Measurements from ENCODE around the gene PPHLN1.
"Not testable (repeated sequence)": the region's sequence is repeated elsewhere in the genome, so short reads cannot be mapped to it uniquely, and the experiment has no call there.

PPHLN1 gene

GRCh38 chr12:42322567-42322966, 3.4 kb upstream of the PPHLN1 start:
- no peaks in the 10 kb centered on the region for H3K27me3 ChIP-seq (ENCODE audit: control insufficient read depth, insufficient read depth, low read length)
- H3K4me1 ChIP-seq (ENCODE audit: control insufficient read depth, insufficient read depth, low read length), result peaks cover 13% of the 10 kb centered on the region

DNA sequence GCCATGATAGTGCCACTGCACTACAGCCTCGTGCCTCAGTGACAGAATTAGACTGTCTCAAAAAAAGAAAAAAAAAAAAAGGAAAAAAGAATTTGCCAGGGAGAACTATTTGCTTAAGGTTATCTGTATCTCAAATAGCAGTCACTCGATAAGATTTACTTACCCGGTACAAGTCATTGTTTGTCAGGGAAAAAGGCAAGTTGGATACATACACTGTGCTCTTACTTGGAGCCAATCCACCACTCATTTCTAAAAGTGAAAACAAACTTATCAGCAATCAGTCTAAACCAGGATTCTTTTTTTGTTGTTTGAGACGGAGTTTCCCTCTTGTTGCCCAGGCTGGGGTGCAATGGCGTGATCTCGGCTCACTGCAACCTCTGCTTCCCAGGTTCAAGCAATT, 2.1 kb upstream of the PPHLN1 start:
- no peak overlapping the region for H3K9ac ChIP-seq (ENCODE audit: low read depth, low read length)
- peaks cover 14% of the 10 kb centered on the region for H3K4me1 ChIP-seq (ENCODE audit: control insufficient read depth, insufficient read depth, low read length)
- peaks cover 21% of the 10 kb centered on the region for H3K36me3 ChIP-seq (ENCODE audit: control insufficient read depth, insufficient read depth, low read length)
- no peaks in the 10 kb centered on the region for H3K9me3 ChIP-seq (ENCODE audit: control insufficient read depth, insufficient read depth, low read length)
- no peak overlapping the region for H3K27ac ChIP-seq (ENCODE audit: low read depth, low read length)
- no peak overlapping the region for H3K4me3 ChIP-seq (ENCODE audit: low read depth, low read length)
- no peaks in the 10 kb centered on the region for H3K27me3 ChIP-seq (ENCODE audit: control insufficient read depth, insufficient read depth, low read length)

More at GRCh38 chr12:42322567-42322966, 3.4 kb upstream of the PPHLN1 start:
- Histone ChIP-seq H3K4me3 (ENCODE audit: low read depth, low read length) (no peak overlapping the region), H3K9ac (ENCODE audit: low read depth, low read length) (no peak overlapping the region), H3K9me3 (ENCODE audit: control insufficient read depth, insufficient read depth, low read length) (no peaks in the 10 kb centered on the region), H3K27ac (ENCODE audit: low read depth, low read length) (no peak overlapping the region), H3K36me3 (ENCODE audit: control insufficient read depth, insufficient read depth, low read length) (peaks cover 23% of the 10 kb centered on the region)

GRCh38 chr12:42325326-42325652, 678 bp upstream of the PPHLN1 start:
- H3K9ac ChIP-seq (ENCODE audit: low read depth, low read length), result peak overlapping the region; percentile 74
- no peaks in the 10 kb centered on the region for H3K27me3 ChIP-seq (ENCODE audit: control insufficient read depth, insufficient read depth, low read length)
- H3K4me3 ChIP-seq (ENCODE audit: low read depth, low read length), result peak overlapping the region; percentile 90
- H3K4me1 ChIP-seq (ENCODE audit: control insufficient read depth, insufficient read depth, low read length), result peaks cover 14% of the 10 kb centered on the region
- peaks cover 21% of the 10 kb centered on the region for H3K36me3 ChIP-seq (ENCODE audit: control insufficient read depth, insufficient read depth, low read length)
- H3K27ac ChIP-seq (ENCODE audit: low read depth, low read length), result peak overlapping the region; percentile 96
- no peaks in the 10 kb centered on the region for H3K9me3 ChIP-seq (ENCODE audit: control insufficient read depth, insufficient read depth, low read length)

GRCh38 chr12:42326541-42327226, 717 bp downstream of the PPHLN1 start:
- Histone ChIP-seq H3K27me3 (ENCODE audit: control insufficient read depth, insufficient read depth, low read length) (no peaks in the 10 kb centered on the region), H3K36me3 (ENCODE audit: control insufficient read depth, insufficient read depth, low read length) (peaks cover 15% of the 10 kb centered on the region), H3K4me3 (ENCODE audit: low read depth, low read length) (peak overlapping the region; percentile 90), H3K4me1 (ENCODE audit: control insufficient read depth, insufficient read depth, low read length) (peaks cover 22% of the 10 kb centered on the region), H3K27ac (ENCODE audit: low read depth, low read length) (peak overlapping the region; percentile 96), H3K9ac (ENCODE audit: low read depth, low read length) (peak overlapping the region; percentile 74), H3K9me3 (ENCODE audit: control insufficient read depth, insufficient read depth, low read length) (no peaks in the 10 kb centered on the region)

GRCh38 chr12:42327227-42327590, 1.2 kb downstream of the PPHLN1 start:
- Histone ChIP-seq H3K27ac (ENCODE audit: low read depth, low read length) (no peak overlapping the region), H3K36me3 (ENCODE audit: control insufficient read depth, insufficient read depth, low read length) (peaks cover 11% of the 10 kb centered on the region), H3K9me3 (ENCODE audit: control insufficient read depth, insufficient read depth, low read length) (no peaks in the 10 kb centered on the region), H3K27me3 (ENCODE audit: control insufficient read depth, insufficient read depth, low read length) (no peaks in the 10 kb centered on the region), H3K4me1 (ENCODE audit: control insufficient read depth, insufficient read depth, low read length) (peaks cover 23% of the 10 kb centered on the region), H3K9ac (ENCODE audit: low read depth, low read length) (0 out of 2 replicates have a peak overlapping the region, but pooled peaks have one; percentile 74), H3K4me3 (ENCODE audit: low read depth, low read length) (peak overlapping the region; percentile 90)

GRCh38 chr12:42330097-42330496, 4.1 kb downstream of the PPHLN1 start:
- not testable (repeated sequence) for H3K9ac ChIP-seq (ENCODE audit: low read depth, low read length); H3K4me3 ChIP-seq (ENCODE audit: low read depth, low read length); H3K27ac ChIP-seq (ENCODE audit: low read depth, low read length); H3K9me3 ChIP-seq (ENCODE audit: control insufficient read depth, insufficient read depth, low read length); H3K36me3 ChIP-seq (ENCODE audit: control insufficient read depth, insufficient read depth, low read length); H3K27me3 ChIP-seq (ENCODE audit: control insufficient read depth, insufficient read depth, low read length)
- peaks cover 25% of the 10 kb centered on the region for H3K4me1 ChIP-seq (ENCODE audit: control insufficient read depth, insufficient read depth, low read length)

DNA sequence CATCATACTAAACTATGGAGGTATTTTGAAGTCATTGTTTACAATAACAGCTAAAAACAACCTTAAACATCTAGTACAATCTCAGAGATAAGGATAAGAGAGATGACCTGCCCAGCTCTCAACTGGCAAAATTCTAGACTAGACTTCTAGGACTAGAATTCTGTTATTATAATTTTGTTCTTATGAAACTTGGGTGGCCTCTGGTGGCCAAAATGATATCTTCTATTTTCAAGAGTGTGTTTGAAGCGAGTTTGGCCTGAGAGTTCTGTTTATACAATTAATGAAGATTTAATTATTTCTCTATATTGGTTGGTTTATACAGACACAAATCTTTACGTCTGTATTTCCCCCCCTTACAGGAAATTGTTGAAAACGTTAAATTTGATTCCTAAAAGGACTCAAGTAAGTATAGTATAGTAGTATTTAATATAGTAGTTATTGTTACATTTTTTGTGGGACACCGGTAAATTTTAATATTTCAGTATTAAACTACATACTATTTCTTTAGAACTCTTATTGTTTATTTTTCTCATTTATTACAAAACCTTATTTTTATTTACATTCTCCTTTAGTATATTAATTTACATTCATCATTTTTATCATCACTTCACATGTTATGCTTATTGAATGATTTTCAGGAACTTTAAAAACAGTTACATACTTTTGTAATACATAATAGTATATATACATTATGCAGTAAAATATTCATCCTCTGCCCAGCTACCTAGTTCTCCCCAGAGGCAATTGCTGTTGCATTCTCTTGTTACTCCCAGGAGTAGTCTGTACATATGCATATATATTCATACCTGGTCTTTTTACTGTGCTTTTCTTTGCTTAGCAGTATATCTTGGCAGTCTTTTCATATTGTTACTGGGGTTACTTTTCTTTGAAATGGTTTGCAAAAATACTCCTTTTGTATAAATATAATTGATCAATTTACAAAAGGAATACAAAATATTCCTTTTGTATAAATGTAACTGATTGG, 6.6 kb downstream of the PPHLN1 start:
- no peaks in the 10 kb centered on the region for H3K27me3 ChIP-seq (ENCODE audit: control insufficient read depth, insufficient read depth, low read length)

DNA sequence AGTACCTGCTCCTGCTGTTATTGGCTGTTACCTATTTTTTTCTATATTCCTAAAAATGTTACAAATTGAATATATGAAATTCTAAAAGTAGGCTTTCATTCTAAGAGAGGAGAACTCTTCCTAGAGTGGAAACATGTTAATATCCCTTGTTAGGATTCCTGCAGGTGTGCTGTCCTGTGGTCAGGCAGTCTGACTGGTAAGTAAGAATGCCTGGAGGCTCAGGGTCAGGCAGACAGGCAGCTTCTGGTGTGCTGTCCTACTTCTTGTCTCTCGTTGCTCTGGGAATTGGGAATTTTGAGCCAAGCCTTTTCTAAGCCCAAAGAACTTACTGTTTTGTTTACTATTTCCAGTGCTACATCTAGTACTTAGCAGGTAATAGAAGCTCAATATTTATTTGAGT, 10.3 kb downstream of the PPHLN1 start:
- H3K27ac ChIP-seq (ENCODE audit: low read depth, low read length), result no peak overlapping the region
- no peak overlapping the region for H3K9ac ChIP-seq (ENCODE audit: low read depth, low read length)
- peaks cover 30% of the 10 kb centered on the region for H3K36me3 ChIP-seq (ENCODE audit: control insufficient read depth, insufficient read depth, low read length)
- H3K9me3 ChIP-seq (ENCODE audit: control insufficient read depth, insufficient read depth, low read length), result no peaks in the 10 kb centered on the region
- peaks cover 15% of the 10 kb centered on the region for H3K4me1 ChIP-seq (ENCODE audit: control insufficient read depth, insufficient read depth, low read length)
- no peak overlapping the region for H3K4me3 ChIP-seq (ENCODE audit: low read depth, low read length)
- no peaks in the 10 kb centered on the region for H3K27me3 ChIP-seq (ENCODE audit: control insufficient read depth, insufficient read depth, low read length)

More for the DNA sequence above, 6.6 kb downstream of the PPHLN1 start:
- no peak overlapping the region for H3K4me3 ChIP-seq (ENCODE audit: low read depth, low read length)
- no peak overlapping the region for H3K9ac ChIP-seq (ENCODE audit: low read depth, low read length)
- H3K36me3 ChIP-seq (ENCODE audit: control insufficient read depth, insufficient read depth, low read length), result peaks cover 16% of the 10 kb centered on the region
- H3K27ac ChIP-seq (ENCODE audit: low read depth, low read length), result no peak overlapping the region
- H3K4me1 ChIP-seq (ENCODE audit: control insufficient read depth, insufficient read depth, low read length), result peaks cover 20% of the 10 kb centered on the region
- no peaks in the 10 kb centered on the region for H3K9me3 ChIP-seq (ENCODE audit: control insufficient read depth, insufficient read depth, low read length)

DNA sequence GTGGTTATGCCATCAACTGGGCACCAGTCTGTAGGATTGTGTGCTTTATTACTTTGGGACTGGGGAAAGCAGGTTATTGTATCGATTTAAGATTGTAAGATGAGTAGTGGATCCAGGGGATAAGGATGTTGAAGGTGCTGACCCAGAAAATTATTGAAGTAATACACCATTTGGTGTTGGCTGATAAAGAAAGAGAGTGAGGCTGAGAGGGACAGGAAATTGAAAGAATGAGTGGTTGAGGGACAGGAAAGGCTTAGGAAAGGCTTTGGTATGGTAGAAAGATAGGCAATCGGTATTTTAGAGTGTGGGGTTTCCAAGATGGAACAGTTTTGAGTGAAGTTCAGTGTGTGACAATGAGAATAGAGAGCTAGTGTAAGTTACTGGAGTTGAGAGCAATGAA, 12.3 kb downstream of the PPHLN1 start:
- Histone ChIP-seq H3K4me1 (ENCODE audit: control insufficient read depth, insufficient read depth, low read length) (peaks cover 10% of the 10 kb centered on the region), H3K27me3 (ENCODE audit: control insufficient read depth, insufficient read depth, low read length) (no peaks in the 10 kb centered on the region), H3K9ac (ENCODE audit: low read depth, low read length) (no peak overlapping the region), H3K36me3 (ENCODE audit: control insufficient read depth, insufficient read depth, low read length) (peaks cover 30% of the 10 kb centered on the region), H3K27ac (ENCODE audit: low read depth, low read length) (no peak overlapping the region), H3K4me3 (ENCODE audit: low read depth, low read length) (no peak overlapping the region), H3K9me3 (ENCODE audit: control insufficient read depth, insufficient read depth, low read length) (no peaks in the 10 kb centered on the region)

DNA sequence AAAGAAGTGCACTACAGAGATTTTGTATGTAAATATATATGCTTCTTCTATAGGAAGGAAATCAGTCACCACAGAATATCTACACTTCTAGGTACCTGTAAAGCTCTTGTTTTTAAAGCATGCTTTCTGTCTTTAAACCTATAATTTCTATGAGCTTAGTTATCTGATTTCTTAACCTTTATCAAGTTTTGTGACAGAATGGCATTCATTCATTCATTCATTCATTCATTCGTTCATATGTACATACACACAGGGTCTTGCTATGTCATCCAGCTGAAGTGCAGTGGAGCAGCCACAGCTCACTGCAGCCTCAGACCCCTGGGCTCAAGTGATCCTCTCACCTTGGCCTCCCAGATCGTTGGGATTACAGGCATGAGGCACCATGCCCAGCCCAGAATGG, 16.1 kb downstream of the PPHLN1 start:
- H3K9ac ChIP-seq (ENCODE audit: low read depth, low read length), result no peak overlapping the region
- no peaks in the 10 kb centered on the region for H3K9me3 ChIP-seq (ENCODE audit: control insufficient read depth, insufficient read depth, low read length)
- no peaks in the 10 kb centered on the region for H3K4me1 ChIP-seq (ENCODE audit: control insufficient read depth, insufficient read depth, low read length)
- no peak overlapping the region for H3K4me3 ChIP-seq (ENCODE audit: low read depth, low read length)
- H3K27me3 ChIP-seq (ENCODE audit: control insufficient read depth, insufficient read depth, low read length), result no peaks in the 10 kb centered on the region
- no peak overlapping the region for H3K27ac ChIP-seq (ENCODE audit: low read depth, low read length)
- peaks cover 16% of the 10 kb centered on the region for H3K36me3 ChIP-seq (ENCODE audit: control insufficient read depth, insufficient read depth, low read length)

DNA sequence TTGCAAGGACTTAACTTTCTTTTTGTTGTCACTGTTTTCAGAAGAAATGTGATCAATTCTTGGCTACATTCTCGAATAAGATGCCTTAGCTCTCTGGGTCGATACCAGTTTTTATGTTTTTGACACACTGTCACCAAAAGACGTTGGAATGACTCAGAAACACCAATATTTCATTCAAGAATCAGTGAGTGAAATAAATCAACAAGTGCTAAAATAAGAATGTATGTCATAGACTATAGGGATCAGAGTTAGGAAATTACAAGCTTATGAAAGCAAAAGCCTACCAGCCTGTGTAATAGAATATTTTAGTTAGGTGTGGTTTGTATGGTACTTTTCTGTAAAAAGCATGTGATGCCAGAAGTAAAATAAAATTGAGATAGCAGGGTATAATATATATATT, 17.8 kb downstream of the PPHLN1 start:
- H3K9me3 ChIP-seq (ENCODE audit: control insufficient read depth, insufficient read depth, low read length), result no peaks in the 10 kb centered on the region; the same call in 1 of the 2 replicates
- no peak overlapping the region for H3K4me3 ChIP-seq (ENCODE audit: low read depth, low read length)
- H3K27ac ChIP-seq (ENCODE audit: low read depth, low read length), result no peak overlapping the region
- H3K27me3 ChIP-seq (ENCODE audit: control insufficient read depth, insufficient read depth, low read length), result no peaks in the 10 kb centered on the region
- H3K4me1 ChIP-seq (ENCODE audit: control insufficient read depth, insufficient read depth, low read length), result no peaks in the 10 kb centered on the region
- H3K36me3 ChIP-seq (ENCODE audit: control insufficient read depth, insufficient read depth, low read length), result peaks cover 6% of the 10 kb centered on the region; the same call in 1 of the 2 replicates
- H3K9ac ChIP-seq (ENCODE audit: low read depth, low read length), result no peak overlapping the region
